M059J (cell line): ENCODE measurements around the gene DCLRE1A. TPM values are rescaled to one million over a fixed set of nuclear protein-coding genes. Genes with fewer than 3 reads are reported as not detected.

Source experiments
- DNase-seq: peaks from one replicate; pipeline ENCODE4 v3.0.0-alpha.2; 2012; ENCODE audit warnings: low read depth
- total RNA-seq: library from RNA; depleted of rRNA; stranded (reverse); fragments of >200 nt; shearing (Covaris generic); gene quantifications from 2 replicates; pipeline ENCODE4 v1.2.3, GENCODE V29; 2014; rRNA removed

The DCLRE1A gene
- total RNA-seq, 1 experiment from 2014 or later = 10.4 TPM

DNA sequence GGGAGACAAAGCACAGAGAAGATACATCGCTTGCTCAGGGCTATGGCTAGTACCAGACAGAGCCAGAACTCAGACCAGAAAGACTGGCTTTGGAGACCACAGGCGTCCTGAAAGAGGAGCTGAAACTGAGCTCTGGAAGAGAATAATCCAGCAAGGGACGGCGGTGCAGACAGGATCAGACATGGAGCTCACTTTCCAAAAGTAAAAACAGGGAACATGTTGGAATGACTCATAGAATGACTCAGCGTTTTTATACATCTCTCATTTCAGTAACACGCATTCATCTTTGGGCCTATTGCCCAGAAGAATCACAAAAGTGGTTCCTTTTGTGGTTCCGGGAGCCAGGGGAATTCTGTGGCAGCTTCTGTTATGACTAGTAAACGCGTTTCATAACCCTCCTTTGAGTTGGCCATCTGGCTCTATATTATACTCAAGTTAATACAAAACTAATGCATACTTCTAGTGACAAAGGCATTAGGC, 65.2 kb downstream of the DCLRE1A start:
- DNase-seq = peak; percentile 96

Other genes starting within 250 kb of the DCLRE1A start
- not detected in 2 replicates for gene NRAP, start 190.0 kb downstream of the DCLRE1A start, total RNA-seq
- gene CASP7, start 174.2 kb downstream of the DCLRE1A start, total RNA-seq = 53.8 and 61.0 TPM in 2 replicates
- gene PLEKHS1, start 102.4 kb downstream of the DCLRE1A start, total RNA-seq = 1.0 and 1.1 TPM in 2 replicates
- gene NHLRC2, start 579 bp upstream of the DCLRE1A start, total RNA-seq = 9.3 and 11.0 TPM in 2 replicates
- gene ADRB1, start 189.8 kb upstream of the DCLRE1A start, total RNA-seq = 0.12 and 0.52 TPM in 2 replicates